ENCODE results near the gene SLC6A7. TPM values are rescaled to one million over a fixed set of nuclear protein-coding genes. Genes with fewer than 3 reads are reported as not detected.

Gene SLC6A7
- polyA plus RNA-seq, 1 of the 3 experiments (the other 2 are of a cell fraction): not detected

- Histone ChIP-seq H3K4me1 (ENCODE audit: control insufficient read depth in 1 of 2, insufficient read depth in 2 of 2, low read depth in 1 of 2, low read length in 1 of 2) (peaks cover 31 to 64% of the 10 kb centered on the region in 2 experiments), H3K79me2 (ENCODE audit: insufficient read depth) (peaks cover 8% of the 10 kb centered on the region), H4K20me1 (ENCODE audit: insufficient read depth) (no peaks in the 10 kb centered on the region), H3F3A (replicated peaks; ENCODE audit: insufficient read depth) (peaks cover 25% of the 10 kb centered on the region), H3K36me3 (replicated peaks in 1 of 2; ENCODE audit: control insufficient read depth in 1 of 2, insufficient read depth in 2 of 2, low read length in 1 of 2) (no peaks in the 10 kb centered on the region), H3K9me2 (no peaks in the 10 kb centered on the region), H3K27ac (ENCODE audit: low read depth in 2 of 2, low read length in 1 of 2) (peak overlapping the region; percentile 94 to 96; a peak in 3 of 4 replicates), H3K9ac (no peak overlapping the region), H3K4me2 (no peak overlapping the region), H3K9me3 (no peaks in the 10 kb centered on the region), H3K4me3 (ENCODE audit: low read depth in 2 of 2, low read length in 1 of 2) (no peak overlapping the region), H3K27me3 (ENCODE audit: insufficient read depth) (no peaks in the 10 kb centered on the region), H2AFZ (ENCODE audit: low read depth) (0 out of 2 replicates have a peak overlapping the region, but pooled peaks have one; percentile 27)
- WGBS (ENCODE audit: low lambda C conversion rate): 33% methylated on average over 3 of the region's 9 CpGs
- TF ChIP-seq EP300 (IDR thresholded peaks at IDR 0.05; ENCODE audit: borderline replicate concordance in 1 of 2, low read depth in 1 of 2, low read length in 1 of 2): peak in 1 of 2 experiments; percentile 20; a peak in 1 of 4 replicates
- TF ChIP-seq CHD2 (IDR thresholded peaks at IDR 0.05; ENCODE audit: low read length, partially characterized antibody): peak; percentile 26
- TF ChIP-seq SIN3A (IDR thresholded peaks at IDR 0.05; ENCODE audit: borderline replicate concordance, low read depth, low read length): no peak
- TF ChIP-seq MEF2A (IDR thresholded peaks at IDR 0.05; ENCODE audit: borderline replicate concordance, low read depth): no peak
- peak; percentile 15; the same call in 1 of the 2 replicates for TF ChIP-seq RCOR1 (IDR thresholded peaks at IDR 0.05; ENCODE audit: low read length)
- POLR2A ChIA-PET: interaction anchor here (1.1 kb wide), 1 partner anchor 18 kb away, joined by 3 read pairs; no protein-coding TSS in a partner anchor
- CTCF ChIA-PET: interaction anchor here (0.7 to 1.6 kb wide), 4 partner anchors 9 to 307 kb away, joined by 3 to 6 read pairs (median 3); no protein-coding TSS in a partner anchor
- peak; percentile 74 for DNase-seq
These were observed 30.1 kb upstream of the SLC6A7 start for GRCh38 chr5:150159741-150160179.

GRCh38 chr5:150160448-150161081 is 29.3 kb upstream of the SLC6A7 start:
- peaks cover 31 to 63% of the 10 kb centered on the region in 2 experiments for H3K4me1 ChIP-seq (ENCODE audit: control insufficient read depth in 1 of 2, insufficient read depth in 2 of 2, low read depth in 1 of 2, low read length in 1 of 2)
- no peak overlapping the region for H3K4me2 ChIP-seq
- H4K20me1 ChIP-seq (ENCODE audit: insufficient read depth): no peaks in the 10 kb centered on the region
- ChIA-PET POLR2A (no interaction called here), CTCF (interaction anchor here (0.7 to 0.9 kb wide), 5 partner anchors 15 to 59 kb away, joined by 3 to 5 read pairs (median 3); no protein-coding TSS in a partner anchor)
- H3F3A ChIP-seq (replicated peaks; ENCODE audit: insufficient read depth): peaks cover 19% of the 10 kb centered on the region
- no peak overlapping the region; the same call in 1 of the 2 replicates for H2AFZ ChIP-seq (ENCODE audit: low read depth)
- TF ChIP-seq MXI1 (IDR thresholded peaks at IDR 0.05; ENCODE audit: low read depth, low read length): no peak
- no peak for TF ChIP-seq EZH2phosphoT487 (IDR thresholded peaks at IDR 0.05; ENCODE audit: borderline replicate concordance, low read depth)
- no peak for TF ChIP-seq TAF1 (IDR thresholded peaks at IDR 0.05; ENCODE audit: borderline replicate concordance, low read depth, low read length)
- no peak for TF ChIP-seq RCOR1 (IDR thresholded peaks at IDR 0.05; ENCODE audit: low read length)
- no peak for TF ChIP-seq TEAD4 (IDR thresholded peaks at IDR 0.05; ENCODE audit: borderline replicate concordance, insufficient read depth)
- no peak for TF ChIP-seq NRF1 (IDR thresholded peaks at IDR 0.05; ENCODE audit: low read depth, low read length)
- TF ChIP-seq NFIC (IDR thresholded peaks at IDR 0.05; ENCODE audit: borderline replicate concordance): no peak
- TF ChIP-seq GABPA (IDR thresholded peaks at IDR 0.05; ENCODE audit: low read depth): no peak
- no peak for TF ChIP-seq GATA2 (CRISPR knock-in tag; IDR thresholded peaks at IDR 0.05)
- TF ChIP-seq FOXM1 (IDR thresholded peaks at IDR 0.05; ENCODE audit: low read depth): no peak
- TF ChIP-seq JUND (IDR thresholded peaks at IDR 0.05): no peak
- TF ChIP-seq USF1 (IDR thresholded peaks at IDR 0.05; ENCODE audit: borderline replicate concordance, low read depth): no peak
- no peak for TF ChIP-seq CHD2 (IDR thresholded peaks at IDR 0.05; ENCODE audit: low read length, partially characterized antibody)
- no peak for TF ChIP-seq USF2 (IDR thresholded peaks at IDR 0.05; ENCODE audit: borderline replicate concordance, low read depth, low read length)
- no peak for TF ChIP-seq IRF3 (IDR thresholded peaks at IDR 0.05; ENCODE audit: low read depth, low read length)
- TF ChIP-seq PBX3 (IDR thresholded peaks at IDR 0.05): no peak
- no peak for TF ChIP-seq FOXJ3 (CRISPR knock-in tag; IDR thresholded peaks at IDR 0.05)
- TF ChIP-seq MAX (IDR thresholded peaks at IDR 0.05; ENCODE audit: low read depth): no peak
- H3K79me2 ChIP-seq (ENCODE audit: insufficient read depth): no peaks in the 10 kb centered on the region
- no peak for DNase-seq
- no peaks in the 10 kb centered on the region for H3K36me3 ChIP-seq (replicated peaks in 1 of 2; ENCODE audit: control insufficient read depth in 1 of 2, insufficient read depth in 2 of 2, low read length in 1 of 2)
- H3K27ac ChIP-seq (ENCODE audit: low read depth in 2 of 2, low read length in 1 of 2): peak overlapping the region; percentile 94 to 96; a peak in 3 of 4 replicates
- H3K27me3 ChIP-seq (ENCODE audit: insufficient read depth): no peaks in the 10 kb centered on the region
- H3K9me3 ChIP-seq: no peaks in the 10 kb centered on the region
- H3K9me2 ChIP-seq: no peaks in the 10 kb centered on the region
- no peak overlapping the region for H3K4me3 ChIP-seq (ENCODE audit: low read depth in 2 of 2, low read length in 1 of 2)
- H3K9ac ChIP-seq: no peak overlapping the region
- WGBS (ENCODE audit: low lambda C conversion rate): 69% methylated on average over 4 of the region's 5 CpGs
